GM10847 (cell line): ENCODE data around the gene ADM5.

Experiments
- POLR2A ChIP-seq: IDR thresholded peaks from 2 replicates; pipeline ENCODE4 v1.6.1; 2011; ENCODE audit not compliant: insufficient read length; ENCODE audit errors: extremely low read depth

The ADM5 gene, protein sequence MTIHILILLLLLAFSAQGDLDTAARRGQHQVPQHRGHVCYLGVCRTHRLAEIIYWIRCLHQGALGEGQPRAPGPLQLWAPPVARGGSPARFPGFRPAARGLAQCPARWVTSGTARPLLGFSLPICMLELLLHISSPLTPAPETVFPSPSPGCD

DNA sequence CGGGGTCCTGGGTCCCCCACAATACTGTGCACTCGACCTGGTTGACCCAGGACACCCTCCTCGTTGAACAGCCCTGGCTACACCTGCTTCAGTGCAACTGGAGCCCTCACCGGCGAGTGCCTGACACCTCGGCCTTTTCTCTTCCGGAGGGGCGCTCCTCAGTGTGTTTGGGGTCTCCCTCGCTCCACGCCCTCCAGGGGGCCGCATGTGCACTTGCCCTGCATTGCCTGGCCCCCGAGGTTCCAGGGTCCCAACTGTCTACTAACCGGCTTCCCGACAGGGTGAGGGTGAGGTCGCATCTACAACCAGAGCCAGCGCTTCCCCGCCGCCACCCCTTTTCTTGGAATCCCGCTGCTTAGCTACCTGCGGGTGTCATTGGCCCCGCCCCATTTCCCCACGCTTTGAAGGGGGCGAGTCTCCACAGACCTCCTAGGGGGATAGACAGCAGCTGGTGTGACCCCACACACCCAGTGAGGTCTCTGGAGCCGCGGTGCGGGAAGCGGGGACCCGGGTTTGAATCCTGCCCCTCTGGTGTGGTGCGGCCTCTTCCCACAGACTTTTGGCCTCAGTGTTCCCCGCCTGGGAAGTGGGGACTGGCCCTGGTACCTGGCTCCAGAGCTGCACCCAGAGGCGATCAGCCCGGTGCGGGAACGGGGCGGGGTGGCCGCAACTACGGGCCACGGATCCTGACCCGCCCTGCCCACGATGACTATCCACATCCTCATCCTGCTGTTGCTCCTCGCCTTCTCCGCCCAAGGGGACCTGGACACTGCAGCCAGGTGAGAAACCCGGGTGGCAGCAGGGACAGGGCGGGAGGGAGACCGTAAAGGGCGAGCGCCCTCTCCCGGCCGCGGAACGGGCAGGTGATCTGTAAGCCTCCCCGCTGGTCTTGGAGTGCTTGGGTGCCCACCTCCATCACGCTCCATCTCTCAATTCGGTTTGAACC lies at the start of gene ADM5:
ADM5 (plus strand) TSS at position 462 of the 946 bp plus-strand sequence; CDS start at position 706, 244 bp downstream.
- no peak for TF ChIP-seq POLR2A

DNA sequence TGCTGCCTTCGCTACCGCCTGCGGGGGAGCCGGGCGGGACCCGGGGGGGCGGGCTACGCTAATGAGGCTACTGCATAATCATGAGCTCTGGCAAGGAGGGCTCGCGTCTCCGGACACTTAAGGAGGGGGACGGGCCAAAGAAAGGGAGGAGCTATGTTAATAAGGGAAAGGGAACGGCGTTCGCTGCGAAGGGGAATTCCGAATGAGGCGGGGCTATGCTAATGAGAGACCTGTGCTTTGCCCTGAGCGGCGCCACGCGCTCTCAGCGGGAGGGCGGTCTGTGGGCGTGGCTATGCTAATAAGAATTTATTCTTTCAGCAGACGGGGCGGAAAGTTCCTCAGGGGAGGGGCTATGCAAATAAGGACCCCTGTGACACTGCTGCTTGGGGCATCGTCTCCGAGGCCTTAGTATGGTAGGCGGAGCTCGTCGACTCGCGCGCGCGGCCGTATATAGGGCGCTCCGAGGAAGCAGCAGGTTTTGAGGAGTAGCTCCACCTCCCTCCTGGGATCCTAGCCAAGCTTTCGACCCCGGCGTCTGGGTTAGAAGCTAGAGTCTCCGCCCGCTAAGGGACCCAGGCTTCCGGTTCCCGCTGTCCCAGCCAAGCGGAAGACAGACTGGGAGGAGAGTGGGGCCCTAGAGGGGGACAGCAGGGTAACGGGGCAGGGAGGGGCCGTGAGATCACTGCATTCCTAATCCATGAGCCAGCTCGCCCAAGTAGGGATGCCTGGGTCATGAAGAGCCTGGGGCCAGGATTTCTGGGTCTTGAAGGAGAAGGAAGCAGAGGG lies 49.1 kb upstream of the ADM5 start, which contains the start of gene RRAS:
RRAS (minus strand) TSS at position 31 of the 786 bp plus-strand sequence. CDS start 45 bp downstream, outside the sequence.
- TF ChIP-seq POLR2A, result peak; percentile 65

- TF ChIP-seq POLR2A, result peak; percentile 17
Measured at GRCh38 chr19:49641688-49642491, 47.5 kb upstream of the ADM5 start, which contains the start of gene SCAF1. SCAF1 (plus strand) TSS chr19:49642209; CDS start chr19:49645027, 2,818 bp downstream.

DNA sequence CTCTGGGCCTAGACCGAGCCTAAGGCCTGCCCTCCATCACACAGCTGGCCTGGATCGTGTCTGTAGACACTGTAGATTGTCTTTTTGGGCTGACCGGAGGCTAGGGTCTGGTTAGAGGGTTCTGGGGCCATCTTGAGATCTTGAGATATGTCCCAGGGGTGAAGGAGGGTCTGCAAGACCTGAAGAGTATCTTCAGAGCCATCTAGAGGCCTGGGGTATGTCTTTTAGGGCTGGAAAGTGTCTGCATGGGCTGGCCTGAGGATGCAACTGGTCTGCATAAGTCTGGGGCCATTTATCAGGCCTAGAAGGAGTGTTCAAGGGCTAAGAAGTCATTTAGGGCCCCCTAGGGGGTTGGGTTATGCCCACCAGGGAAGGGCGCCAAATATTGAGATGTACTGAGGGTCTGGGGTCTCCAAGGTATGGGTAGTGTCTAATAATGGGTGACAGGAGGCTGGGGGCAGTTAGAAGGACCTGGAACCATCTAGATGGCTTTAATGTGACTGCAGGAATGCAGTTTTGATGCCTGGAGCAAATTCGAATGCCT lies 46.8 kb upstream of the ADM5 start:
- no peak for TF ChIP-seq POLR2A

DNA sequence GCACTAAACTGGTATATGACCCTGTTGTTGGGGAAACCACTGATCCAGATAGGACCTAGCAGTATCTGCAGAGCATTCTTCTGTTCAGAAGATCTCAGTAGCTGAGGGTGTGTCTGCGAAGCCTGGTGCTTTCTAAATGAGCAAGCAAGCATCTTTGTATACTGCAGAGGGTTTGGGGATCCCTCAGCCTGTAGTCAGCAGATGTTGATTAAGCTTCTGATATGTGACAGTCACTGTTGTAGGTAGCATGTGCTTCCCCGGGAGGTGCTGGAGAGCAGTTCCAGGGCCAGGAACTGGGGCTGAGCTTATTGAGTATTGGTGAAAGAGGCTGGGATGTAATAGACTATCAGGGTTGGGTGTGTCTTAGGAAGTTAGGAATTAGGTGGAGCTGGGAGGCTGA lies 45.9 kb upstream of the ADM5 start:
- TF ChIP-seq POLR2A, result no peak

DNA sequence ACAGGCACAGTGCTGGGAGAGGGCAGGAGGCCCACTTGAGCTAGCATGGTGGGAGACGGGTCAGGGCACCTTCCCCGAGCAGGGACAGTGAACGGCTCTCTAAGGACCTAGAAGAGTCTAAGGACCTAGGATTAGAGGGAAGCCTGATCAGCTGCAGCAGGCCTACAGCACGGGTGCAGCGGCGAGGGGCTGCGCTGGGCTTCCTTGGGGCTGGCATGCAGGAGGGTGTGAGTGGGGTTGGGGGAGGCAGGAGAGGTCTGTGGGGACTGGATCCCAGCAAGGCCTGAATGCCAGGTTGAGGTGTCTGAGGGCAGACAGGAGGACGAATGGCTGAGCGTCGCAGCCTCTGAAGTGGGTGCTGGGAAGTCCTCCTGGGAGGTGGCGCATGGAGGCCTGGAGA lies 43.8 kb upstream of the ADM5 start:
- no peak for TF ChIP-seq POLR2A

DNA sequence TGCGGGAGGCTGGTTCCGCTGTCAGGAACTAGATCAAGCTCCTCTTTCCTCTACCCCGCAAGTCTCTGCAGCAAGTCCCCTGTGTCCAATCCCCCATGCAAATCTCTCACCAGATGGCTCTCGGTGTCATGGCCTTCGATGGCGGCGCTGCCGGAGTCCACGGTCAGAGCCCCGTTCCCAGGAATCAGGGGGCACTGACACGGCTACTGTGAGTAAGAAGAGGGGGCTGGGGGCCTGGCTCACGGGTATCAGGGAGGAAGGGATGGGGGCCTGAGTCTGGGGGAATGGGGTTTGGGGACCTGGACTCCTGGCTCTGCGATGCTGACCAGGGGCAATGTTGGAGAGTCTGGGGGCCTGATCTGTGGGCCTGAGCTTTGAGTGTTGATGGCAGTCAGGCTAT lies 43.4 kb upstream of the ADM5 start:
- no peak for TF ChIP-seq POLR2A

GRCh38 chr19:49646586-49646985 lies 42.8 kb upstream of the ADM5 start:
- TF ChIP-seq POLR2A, result no peak

DNA sequence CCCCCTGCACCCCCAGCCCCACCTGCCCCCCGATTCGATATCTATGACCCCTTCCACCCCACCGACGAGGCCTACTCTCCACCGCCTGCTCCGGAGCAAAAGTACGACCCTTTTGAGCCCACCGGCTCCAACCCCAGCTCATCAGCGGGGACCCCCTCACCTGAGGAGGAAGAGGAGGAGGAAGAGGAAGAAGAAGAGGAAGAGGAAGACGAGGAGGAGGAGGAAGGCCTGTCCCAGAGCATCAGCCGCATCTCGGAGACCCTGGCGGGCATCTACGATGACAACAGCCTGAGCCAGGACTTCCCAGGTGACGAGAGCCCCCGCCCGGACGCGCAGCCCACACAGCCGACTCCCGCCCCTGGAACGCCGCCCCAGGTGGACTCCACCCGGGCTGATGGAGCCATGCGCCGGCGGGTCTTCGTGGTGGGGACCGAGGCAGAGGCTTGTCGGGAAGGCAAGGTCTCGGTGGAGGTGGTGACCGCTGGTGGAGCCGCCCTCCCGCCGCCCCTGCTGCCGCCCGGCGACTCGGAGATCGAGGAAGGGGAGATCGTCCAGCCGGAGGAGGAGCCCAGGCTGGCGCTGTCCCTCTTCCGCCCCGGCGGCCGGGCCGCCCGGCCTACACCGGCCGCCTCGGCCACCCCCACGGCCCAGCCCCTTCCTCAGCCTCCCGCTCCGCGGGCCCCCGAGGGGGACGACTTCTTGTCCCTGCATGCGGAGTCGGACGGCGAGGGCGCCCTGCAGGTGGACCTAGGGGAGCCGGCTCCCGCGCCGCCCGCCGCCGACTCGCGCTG lies 38.2 kb upstream of the ADM5 start:
- TF ChIP-seq POLR2A, result no peak

DNA sequence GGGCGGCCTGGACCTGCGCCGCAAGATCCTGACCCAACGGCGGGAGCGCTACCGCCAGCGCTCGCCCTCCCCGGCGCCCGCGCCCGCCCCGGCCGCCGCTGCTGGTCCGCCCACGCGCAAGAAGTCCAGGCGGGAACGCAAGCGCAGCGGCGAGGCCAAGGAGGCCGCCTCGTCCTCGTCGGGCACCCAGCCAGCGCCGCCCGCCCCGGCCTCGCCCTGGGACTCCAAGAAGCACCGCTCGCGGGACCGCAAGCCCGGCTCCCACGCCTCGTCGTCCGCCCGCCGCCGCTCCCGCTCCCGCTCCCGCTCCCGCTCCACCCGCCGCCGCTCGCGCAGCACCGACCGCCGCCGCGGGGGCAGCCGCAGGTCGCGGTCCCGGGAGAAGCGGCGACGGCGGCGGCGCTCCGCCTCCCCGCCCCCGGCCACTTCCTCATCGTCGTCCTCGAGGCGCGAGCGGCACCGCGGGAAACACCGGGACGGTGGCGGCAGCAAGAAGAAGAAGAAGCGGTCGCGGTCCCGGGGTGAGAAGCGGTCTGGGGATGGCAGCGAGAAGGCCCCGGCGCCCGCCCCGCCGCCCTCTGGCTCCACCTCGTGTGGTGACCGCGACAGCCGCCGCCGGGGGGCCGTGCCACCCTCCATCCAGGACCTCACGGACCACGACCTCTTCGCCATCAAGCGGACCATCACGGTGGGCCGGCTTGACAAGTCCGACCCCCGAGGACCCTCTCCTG lies 37.4 kb upstream of the ADM5 start:
- no peak for TF ChIP-seq POLR2A

GRCh38 chr19:49652551-49653465 lies 36.6 kb upstream of the ADM5 start:
- no peak for TF ChIP-seq POLR2A

DNA sequence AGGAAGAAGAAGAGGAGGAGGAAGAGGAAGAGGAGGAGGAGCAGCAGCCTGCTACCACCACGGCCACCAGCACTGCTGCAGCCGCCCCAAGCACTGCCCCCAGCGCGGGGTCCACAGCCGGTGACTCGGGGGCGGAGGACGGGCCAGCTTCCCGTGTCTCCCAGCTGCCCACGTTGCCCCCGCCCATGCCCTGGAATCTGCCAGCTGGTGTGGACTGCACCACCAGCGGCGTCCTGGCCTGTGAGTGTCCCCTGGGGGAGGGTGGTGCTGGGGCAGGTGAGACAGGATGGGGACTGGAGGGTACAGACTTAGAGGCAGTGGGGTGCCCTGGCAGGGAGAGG lies 36.0 kb upstream of the ADM5 start:
- no peak for TF ChIP-seq POLR2A

GRCh38 chr19:49654581-49654980 lies 34.8 kb upstream of the ADM5 start:
- no peak for TF ChIP-seq POLR2A
